Glomerular visceral epithelial cell (primary cell): ENCODE measurements around the gene FBXO2.

Source experiments
- DNase-seq: peaks from one replicate; pipeline ENCODE4 v3.0.0-alpha.2; 2016; ENCODE audit errors: extremely low spot score

The FBXO2 gene

GRCh38 chr1:11653101-11653860 lies 948 bp downstream of the FBXO2 start:
- DNase-seq = peak; percentile 29

DNA sequence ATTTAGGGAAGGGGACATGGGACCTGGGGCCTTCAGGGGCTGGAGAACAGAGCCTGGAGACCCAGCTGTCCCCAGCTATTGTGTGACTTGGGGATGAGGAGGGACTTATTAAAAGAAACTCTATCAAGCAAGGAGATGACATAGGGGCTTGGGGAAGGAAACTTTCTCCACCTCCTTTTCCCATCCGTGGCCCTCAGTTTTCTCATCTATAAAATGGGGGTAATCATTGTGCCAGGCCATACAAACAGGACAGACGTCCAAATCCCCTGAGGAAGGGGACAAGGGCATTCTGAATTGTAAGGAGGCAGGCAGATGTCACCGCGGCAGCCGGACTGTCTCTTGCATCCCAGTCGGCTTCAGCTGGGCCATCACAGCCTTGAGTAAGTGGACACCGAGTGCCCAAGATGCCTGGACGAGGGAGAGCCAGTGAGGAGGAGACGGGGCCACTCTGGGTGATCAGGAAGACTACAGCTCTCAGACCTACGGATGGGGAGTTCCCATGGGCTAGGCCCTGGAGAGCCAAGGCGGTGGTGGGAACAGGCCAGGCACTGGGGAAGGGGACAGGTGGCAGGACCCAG lies 1.9 kb downstream of the FBXO2 start:
- DNase-seq = no peak

DNA sequence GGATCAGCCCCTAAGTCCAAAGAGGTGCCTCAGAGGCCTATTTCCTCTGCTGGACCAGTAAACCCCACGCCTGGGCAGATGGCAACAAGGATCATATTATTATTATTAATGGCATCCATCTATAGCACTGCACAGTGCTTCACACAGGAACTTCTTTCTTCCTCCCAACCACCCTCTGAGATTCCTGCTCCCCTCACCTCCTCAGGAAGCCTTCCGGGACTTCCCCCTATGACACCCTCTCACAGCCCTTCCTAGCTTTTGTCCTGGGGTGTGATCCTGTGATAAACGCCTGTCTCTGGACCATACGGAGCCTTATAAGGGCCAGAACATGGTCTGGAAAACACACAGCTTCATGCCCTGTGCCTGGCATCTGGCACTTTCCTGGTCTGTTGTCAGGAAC lies 3.2 kb downstream of the FBXO2 start:
- no peak for DNase-seq

DNA sequence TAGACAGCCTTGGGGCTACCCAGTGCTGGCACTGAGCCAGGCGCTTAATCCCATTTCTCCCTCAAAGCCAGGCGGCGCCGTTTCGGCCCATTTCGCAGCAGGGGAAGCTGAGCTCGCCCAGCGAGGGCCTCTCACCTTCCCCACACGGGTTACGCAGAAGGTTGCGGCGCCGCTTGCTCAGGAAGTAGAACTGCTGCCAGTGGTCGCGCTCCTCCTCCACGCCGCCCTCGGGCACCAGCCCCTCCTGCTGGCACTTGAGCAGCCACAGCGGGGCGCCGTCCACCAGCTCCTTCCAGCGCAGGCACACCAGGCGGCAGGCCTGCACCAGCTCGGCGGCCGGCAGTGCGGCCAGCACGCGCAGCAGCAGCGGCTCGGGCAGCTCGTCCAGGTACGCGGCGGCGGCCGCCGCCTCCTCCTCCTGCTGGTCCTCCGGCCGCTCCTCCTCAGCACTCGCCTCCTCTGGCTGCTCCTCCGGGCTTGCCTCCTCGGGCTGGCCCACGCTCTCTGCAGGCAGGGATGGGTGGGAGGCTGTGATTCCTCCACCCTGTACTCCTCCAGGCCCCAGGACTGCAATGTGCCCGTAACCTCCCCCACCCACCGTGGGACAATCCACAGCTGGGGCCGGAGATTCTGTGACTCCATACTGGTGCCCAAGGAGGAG lies 3.8 kb downstream of the FBXO2 start:
- DNase-seq = peak; percentile 64

DNA sequence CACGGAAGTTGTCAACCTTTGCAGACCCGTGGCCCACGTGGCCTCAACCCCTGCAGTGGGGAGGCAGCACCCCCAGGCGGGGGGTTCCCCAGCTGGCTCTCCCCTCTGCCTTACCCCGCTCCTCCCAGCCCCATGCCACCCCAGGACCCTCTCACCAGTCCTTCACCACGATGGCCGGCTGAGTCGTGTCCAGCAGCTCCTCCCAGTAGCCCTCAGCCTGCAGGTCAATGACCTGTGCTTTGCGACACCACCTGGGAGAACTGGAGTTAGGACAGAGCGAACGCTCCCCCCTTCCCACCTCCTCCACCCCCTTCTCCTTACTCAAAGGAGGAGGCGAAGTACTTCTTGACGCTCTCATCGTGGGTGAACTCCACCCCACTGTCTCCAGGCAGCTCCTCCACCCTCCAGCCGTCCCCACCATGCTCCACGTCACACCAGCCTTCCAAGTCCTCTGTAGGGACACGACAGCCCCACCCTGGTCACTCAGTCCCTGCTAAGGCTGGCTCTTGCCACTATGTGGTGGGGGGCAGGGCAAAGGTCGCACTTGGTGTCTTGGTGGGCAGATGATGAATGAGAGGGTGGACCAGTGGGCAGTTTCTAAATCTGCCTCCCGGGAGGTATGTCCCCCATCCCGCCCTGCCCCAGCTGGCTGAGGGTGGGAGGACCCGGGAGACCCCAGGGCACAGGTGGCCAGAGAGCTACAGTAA lies 4.5 kb downstream of the FBXO2 start:
- DNase-seq = no peak

- DNase-seq = no peak
These were observed 5.0 kb downstream of the FBXO2 start for GRCh38 chr1:11649237-11649623.

GRCh38 chr1:11648732-11649158 lies 5.5 kb downstream of the FBXO2 start:
- DNase-seq = no peak

- DNase-seq = no peak
These were observed 6.2 kb downstream of the FBXO2 start for GRCh38 chr1:11648039-11648438.

- no peak for DNase-seq
These were observed 6.9 kb downstream of the FBXO2 start for GRCh38 chr1:11647333-11647732.

- DNase-seq = no peak
These were observed 7.9 kb downstream of the FBXO2 start for GRCh38 chr1:11646317-11646716.

GRCh38 chr1:11645670-11646265 lies 8.5 kb downstream of the FBXO2 start:
- DNase-seq = peak; percentile 70

GRCh38 chr1:11645270-11645669 lies 9.0 kb downstream of the FBXO2 start:
- DNase-seq = no peak

DNA sequence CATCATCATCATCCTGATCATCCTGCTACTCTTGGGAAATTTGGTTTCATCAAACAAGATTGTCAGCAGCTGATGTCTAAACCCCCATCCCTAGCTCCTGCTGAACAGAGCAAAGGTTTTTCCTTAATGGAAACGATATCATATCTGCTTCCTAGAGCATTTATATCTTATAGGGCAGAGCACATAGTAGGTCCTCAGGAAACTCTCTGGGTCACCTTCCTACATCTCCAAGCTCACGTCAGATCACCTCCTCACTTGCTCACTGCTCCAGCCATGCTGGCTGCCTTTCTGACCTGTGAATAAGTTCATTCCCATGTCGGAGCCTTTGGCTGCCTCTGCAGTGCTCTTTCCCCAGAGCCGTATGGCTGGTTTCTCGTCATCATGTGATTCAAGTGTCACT lies 10.4 kb downstream of the FBXO2 start:
- no peak for DNase-seq

GRCh38 chr1:11642418-11643017 lies 11.7 kb downstream of the FBXO2 start:
- peak; percentile 61 for DNase-seq

DNA sequence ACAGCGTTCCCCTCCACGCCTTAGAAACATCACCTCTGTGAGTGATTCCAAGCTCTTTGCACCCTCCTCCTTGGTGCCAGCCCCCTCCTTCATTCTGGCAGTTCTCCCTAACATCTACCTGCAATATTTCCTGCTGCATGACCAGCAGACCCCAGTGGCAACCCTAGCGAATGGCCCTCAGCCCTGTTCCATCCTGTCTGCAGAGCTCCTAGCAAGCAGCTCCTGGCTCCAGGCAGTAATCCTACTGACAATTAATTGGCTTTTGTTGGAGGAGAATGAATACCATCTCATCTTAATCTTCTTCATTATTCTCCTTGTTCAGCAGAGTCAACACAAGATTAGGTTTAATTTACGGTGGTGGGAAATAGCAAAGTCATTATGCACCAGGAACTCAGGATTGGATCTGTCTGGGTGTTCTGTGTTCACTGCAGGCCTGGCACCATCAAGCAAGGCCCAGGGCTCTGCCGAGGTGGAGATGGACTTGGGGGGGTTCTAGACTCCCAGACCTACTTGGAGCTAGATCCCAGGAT lies 12.4 kb downstream of the FBXO2 start:
- no peak for DNase-seq

DNA sequence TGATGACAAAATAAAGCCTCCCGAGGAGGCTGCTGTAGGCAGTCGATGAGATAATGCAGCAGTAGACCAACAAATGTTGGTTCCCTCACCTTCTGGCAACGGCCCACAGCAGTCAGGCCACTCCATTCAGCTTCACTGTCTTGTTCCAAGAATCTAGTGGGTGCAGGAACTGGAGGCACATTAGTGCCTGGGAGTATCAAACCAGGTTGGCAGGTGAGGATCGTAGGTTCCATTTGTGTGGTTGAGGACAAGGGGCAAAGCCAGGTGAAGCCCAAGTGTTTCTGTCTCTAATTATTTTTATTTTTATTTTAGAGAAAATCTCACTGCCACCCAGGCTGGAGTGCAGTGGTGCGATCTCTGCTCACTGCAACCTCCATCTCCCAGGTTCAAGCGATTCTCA lies 13.3 kb downstream of the FBXO2 start:
- no peak for DNase-seq

DNA sequence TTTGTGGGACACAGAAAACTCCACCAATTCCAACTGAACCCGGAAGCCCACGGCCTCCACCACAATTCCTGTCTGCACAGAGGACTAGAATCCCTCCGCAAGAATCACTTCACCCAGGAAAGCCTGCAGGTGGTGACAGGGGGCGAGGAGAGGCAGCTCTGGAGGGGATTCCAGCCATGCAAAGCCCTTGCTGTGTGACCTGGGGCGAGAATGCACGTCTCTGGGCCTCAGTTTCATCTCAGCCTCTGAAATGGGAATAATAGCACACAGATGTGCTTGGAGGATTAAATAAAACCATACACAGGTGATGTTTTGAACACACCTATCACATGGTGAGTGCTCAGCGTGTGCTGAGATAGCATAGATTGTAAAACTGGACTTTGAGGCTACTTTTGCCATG lies 14.1 kb downstream of the FBXO2 start:
- no peak for DNase-seq

- DNase-seq = no peak
These were observed 14.9 kb downstream of the FBXO2 start for GRCh38 chr1:11639372-11639771.

GRCh38 chr1:11638121-11638520 lies 16.1 kb downstream of the FBXO2 start:
- DNase-seq = no peak

DNA sequence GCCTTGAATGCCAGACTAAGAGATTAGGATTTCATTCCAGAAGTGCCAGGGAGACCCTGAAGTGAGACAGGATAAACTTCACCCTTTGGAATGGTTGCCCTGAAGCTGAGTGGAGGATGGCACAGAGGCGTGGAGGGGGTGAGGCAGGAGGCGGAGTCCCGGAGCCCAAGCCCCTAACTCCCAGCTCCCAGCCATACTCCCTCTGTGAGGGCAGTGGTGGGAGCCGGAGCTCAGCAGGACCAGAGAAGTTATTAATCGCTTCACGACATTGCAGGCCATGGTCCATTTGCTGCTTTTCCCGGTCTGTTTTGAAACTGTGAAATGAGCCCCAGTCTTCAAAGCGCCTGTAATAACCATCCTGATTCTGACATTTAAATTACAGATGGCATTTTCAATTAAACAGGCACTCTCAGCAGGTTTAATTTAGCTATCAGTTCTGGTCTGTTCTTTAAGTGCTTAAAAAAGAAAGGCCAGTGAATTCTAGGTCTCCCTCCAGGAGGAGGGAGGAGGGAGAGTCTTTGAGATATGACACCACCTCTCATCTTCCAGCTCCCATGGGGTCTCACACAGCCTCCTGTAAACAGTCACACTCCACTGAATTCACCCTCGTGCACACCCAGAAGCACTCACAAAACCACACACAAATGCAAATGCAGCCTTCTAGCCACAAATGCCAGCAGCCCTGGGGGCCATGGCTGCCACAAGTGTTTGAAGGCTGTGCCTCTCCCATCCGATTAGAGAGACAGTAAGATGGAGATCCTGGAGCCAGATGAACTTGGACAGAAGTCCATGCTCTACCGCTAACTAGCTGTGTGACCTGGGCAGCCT lies 19.6 kb downstream of the FBXO2 start:
- DNase-seq = no peak
